ENCODE measurements around the gene IGFLR1.

DNA sequence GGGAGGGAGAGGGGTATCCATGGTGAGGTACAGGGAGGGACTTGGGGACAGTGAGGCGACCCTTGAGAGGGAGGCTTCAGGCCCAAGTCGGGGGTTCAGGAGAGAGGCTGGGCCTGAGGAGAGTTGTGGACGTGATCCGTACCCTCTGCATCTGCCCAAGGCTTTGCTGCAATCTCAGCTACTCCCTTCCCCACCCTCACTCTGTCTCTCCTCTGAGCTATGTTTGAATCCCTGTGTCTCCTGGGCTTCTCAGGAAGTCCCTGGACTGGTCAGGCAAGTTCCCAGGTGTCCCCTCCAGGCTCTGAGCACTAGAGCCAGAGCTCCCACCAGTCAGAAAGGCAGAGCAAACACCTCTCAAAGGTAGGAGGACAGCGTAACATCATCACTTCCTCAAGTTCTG is 7.9 kb upstream of the IGFLR1 start:
- TF ChIP-seq, protein P1, sequence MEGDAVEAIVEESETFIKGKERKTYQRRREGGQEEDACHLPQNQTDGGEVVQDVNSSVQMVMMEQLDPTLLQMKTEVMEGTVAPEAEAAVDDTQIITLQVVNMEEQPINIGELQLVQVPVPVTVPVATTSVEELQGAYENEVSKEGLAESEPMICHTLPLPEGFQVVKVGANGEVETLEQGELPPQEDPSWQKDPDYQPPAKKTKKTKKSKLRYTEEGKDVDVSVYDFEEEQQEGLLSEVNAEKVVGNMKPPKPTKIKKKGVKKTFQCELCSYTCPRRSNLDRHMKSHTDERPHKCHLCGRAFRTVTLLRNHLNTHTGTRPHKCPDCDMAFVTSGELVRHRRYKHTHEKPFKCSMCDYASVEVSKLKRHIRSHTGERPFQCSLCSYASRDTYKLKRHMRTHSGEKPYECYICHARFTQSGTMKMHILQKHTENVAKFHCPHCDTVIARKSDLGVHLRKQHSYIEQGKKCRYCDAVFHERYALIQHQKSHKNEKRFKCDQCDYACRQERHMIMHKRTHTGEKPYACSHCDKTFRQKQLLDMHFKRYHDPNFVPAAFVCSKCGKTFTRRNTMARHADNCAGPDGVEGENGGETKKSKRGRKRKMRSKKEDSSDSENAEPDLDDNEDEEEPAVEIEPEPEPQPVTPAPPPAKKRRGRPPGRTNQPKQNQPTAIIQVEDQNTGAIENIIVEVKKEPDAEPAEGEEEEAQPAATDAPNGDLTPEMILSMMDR (IDR thresholded peaks at IDR 0.05; ENCODE audit: low read length) = no peak
- no peak for TF ChIP-seq EZH2 (IDR thresholded peaks at IDR 0.05; ENCODE audit: borderline replicate concordance, low read length)

Data from OCI-LY1 (cell line).